Stimulated activated effector memory CD8-positive, alpha-beta T cell treated with anti-CD3 and anti-CD28 coated beads, Interleukin-12 subunit alpha, Interleukin-12 subunit beta, amount 100 ng/mL, for 72 hours (primary cell): ENCODE results near the gene RSPO4.
A peak's percentile ranks its signal among the peaks of the same experiment; 100 is the strongest.

Experiments used
- ATAC-seq: fragments of 150-1000 bp; cut with Tn5 transposase; 2 replicates; pipeline ENCODE4 v1.10.0; 2021
- DNase-seq, 2 donors: peaks; one replicate each; pipeline ENCODE4 v3.0.0; 2021 to 2022; ENCODE audit warnings: low spot score in 2 of 2
- H3K27ac Mint-ChIP-seq: one replicate; pipeline ENCODE4 v1.8.0; 2022; ENCODE audit warnings: mild to moderate bottlenecking, mixed read lengths
- H3K36me3 Mint-ChIP-seq: one replicate; pipeline ENCODE4 v1.8.0; 2022; ENCODE audit warnings: mild to moderate bottlenecking, mixed read lengths
- H3K4me1 Mint-ChIP-seq: one replicate; pipeline ENCODE4 v1.8.0; 2022; ENCODE audit warnings: mixed read lengths
- H3K4me3 Mint-ChIP-seq: one replicate; pipeline ENCODE4 v1.8.0; 2022; ENCODE audit warnings: mild to moderate bottlenecking, mixed read lengths
- H3K9me3 Mint-ChIP-seq: one replicate; pipeline ENCODE4 v1.8.0; 2022; ENCODE audit warnings: mixed read lengths

RSPO4 gene

GRCh38 chr20:1014471-1014870, 12.4 kb upstream of the RSPO4 start:
- H3K4me1 Mint-ChIP-seq, result no peaks in the 10 kb centered on the region
- H3K9me3 Mint-ChIP-seq, result no peaks in the 10 kb centered on the region
- no peaks in the 10 kb centered on the region for H3K36me3 Mint-ChIP-seq
- no peak for DNase-seq
- H3K27ac Mint-ChIP-seq, result no peak overlapping the region
- no peak overlapping the region for H3K4me3 Mint-ChIP-seq
- no peak for ATAC-seq

DNA sequence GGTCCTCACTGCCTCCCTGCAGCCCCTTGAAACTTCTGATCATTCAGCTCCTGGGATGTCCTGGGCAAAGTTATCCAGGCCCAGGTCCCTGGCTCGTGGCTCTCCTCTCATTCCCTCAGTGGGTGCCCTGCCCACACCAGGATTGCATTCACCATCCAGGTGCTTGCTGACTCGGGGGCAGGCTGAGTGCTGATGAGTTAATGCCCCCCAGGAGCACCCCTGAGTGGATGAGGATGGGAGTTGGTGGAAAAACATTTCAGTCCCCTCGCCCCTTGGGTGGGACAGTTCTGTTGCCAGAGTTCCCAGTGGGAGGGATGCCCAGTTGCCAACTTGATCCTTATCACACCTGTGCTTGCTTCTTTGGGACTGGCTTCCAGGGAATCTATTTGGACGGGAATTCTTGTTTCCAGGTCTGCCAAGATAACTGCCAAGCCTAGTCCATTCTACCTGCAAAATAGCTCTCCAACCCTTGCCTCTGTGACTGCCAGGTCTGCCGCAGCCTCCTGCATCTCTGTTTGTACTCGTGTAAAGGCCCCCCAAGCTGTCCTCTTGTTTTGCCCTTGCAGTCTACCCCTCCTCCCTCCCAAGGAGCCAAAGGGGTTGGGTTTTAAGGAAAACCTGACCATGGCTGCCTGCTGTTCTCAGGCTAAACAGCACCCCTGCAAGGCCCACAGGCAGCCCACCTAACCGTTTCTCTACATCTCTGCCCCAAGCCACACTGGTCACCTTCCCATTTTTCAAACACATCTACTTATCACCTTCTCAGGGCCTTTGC, 11.6 kb upstream of the RSPO4 start:
- DNase-seq, result no peak
- no peak overlapping the region for H3K27ac Mint-ChIP-seq
- no peaks in the 10 kb centered on the region for H3K36me3 Mint-ChIP-seq
- no peaks in the 10 kb centered on the region for H3K4me1 Mint-ChIP-seq
- no peak overlapping the region for H3K4me3 Mint-ChIP-seq
- no peaks in the 10 kb centered on the region for H3K9me3 Mint-ChIP-seq
- no peak for ATAC-seq

DNA sequence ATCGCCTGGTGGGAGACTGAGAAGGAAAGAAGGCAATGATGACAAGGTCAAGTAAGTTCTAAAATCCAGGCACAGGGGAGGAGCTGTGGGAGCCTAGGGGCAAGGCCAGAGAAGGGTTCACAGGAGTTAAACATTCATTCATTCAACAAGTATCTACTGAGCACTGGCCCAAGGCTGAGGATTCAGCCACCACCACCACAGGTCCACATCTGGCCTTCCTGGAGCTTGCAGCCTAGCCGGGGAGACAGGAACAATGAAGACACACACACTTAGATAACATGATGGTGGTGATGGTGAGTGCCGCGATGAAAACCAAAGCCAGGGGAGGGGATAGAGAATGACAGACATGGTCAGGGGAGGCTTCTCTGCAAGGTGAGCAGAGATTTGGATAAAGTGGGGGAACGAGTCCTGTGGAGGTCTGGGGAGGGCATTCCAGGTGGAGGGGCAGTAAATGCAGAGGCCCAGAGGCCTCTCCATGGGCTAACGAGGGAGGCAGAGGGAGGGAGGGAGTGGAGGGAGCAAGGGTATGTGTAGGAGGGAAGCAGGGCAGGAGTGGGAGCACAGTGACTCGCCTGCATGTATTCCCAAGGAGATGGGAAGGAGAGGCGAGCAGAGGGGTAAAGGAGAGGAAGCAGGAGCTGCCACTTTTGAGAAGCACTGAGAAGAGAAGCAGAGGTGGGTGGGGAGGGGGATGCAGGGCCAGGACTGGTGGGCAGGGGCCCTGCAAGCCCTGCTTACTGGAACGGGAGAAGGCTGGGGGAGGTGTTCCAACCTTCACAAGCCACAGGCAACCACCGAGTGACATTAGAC, 10.5 kb upstream of the RSPO4 start:
- Mint-ChIP-seq H3K4me1 (no peaks in the 10 kb centered on the region), H3K36me3 (no peaks in the 10 kb centered on the region), H3K4me3 (no peak overlapping the region), H3K27ac (no peak overlapping the region), H3K9me3 (no peaks in the 10 kb centered on the region)
- DNase-seq (no peak), ATAC-seq (no peak)

DNA sequence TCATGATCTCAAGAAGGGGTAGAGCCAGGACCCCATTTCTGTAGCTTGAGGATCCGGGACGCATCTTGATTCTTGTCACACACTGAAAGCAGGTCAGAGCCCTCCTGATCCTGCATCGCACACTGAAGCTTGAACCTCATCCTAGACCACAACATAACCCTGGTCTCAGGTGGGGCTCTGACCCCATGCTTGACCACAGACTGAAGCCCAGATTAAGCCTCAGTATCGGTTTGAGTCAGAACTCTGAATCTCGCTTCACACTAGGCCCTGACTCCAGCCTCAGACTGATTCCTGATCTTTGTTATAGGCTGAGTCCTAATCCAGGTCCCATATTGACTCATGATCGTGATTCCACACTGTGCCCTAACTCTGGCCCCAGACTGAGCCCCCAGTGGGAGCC, 8.5 kb upstream of the RSPO4 start:
- Mint-ChIP-seq H3K4me1 (no peaks in the 10 kb centered on the region), H3K9me3 (no peaks in the 10 kb centered on the region), H3K4me3 (no peak overlapping the region), H3K27ac (no peak overlapping the region), H3K36me3 (no peaks in the 10 kb centered on the region)
- no peak for DNase-seq
- ATAC-seq, result peak; percentile 40

DNA sequence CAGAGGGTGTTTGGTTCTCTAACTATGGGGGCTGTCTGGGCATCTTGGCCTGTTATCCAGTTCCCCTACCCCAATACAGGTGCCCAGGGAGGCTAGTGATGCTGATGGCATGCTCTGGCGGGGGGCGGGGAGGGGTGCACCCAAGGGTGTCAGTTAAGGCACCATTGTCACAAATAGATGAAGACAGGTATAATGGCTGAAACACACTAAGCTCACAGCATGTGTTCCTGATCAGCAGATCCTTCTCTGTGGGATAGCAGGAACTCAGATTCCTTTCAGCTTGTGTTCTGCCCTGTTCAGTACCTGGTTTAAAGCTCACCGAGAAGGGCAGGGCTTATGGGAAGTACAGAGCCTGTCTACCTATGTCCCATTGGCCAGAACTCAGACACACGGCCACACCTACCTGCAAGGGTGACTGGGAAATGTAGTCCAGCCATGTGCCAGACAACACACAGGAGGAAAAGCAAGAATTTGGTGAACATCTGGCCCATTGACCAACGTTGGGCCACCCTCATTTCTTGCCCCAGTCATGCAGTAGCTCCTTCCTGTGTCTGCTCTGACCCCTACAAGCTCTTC, 3.4 kb upstream of the RSPO4 start:
- Mint-ChIP-seq H3K9me3 (no peaks in the 10 kb centered on the region), H3K4me3 (no peak overlapping the region), H3K4me1 (peaks cover 8% of the 10 kb centered on the region), H3K36me3 (no peaks in the 10 kb centered on the region), H3K27ac (no peak overlapping the region)
- DNase-seq (no peak), ATAC-seq (peak; percentile 78)

DNA sequence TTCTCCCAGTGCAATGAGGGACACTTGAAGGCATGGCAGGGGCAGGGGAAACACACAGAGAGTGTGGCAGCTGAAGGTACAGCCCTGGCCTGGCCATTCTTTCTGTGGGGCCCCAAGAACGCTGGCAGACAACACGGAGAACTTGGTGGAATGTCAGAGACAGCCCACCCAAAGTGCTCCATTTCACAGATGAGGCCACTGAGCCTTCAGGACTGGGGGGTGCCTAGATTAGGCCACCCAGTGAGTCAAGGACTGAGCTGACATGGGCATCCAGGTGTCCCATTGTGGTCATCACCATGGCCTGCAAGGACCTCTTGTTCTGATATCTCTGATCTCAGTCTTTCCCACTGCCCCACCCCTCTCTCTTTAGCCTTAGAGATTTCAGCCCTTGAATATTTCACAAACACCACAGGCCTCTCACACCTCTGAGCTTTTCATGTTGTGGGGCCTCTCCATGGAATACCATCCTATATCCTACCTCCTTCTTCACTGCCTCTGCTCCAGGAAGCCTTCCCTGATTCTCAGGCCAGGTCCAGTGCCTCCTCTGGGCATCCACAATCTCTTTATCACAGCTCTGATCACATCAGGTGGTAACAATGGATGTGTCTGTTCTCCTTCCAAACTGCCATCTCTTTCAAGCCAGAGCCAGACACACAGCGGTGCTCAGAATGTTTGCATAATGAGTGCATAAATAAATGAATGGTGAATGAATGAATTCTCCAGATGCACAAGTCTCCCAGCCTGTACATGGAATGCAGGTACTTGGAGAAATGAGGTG, 2.0 kb upstream of the RSPO4 start:
- DNase-seq (no peak), ATAC-seq (no peak)
- no peaks in the 10 kb centered on the region for H3K9me3 Mint-ChIP-seq
- H3K4me1 Mint-ChIP-seq, result peaks cover 8% of the 10 kb centered on the region
- H3K36me3 Mint-ChIP-seq, result no peaks in the 10 kb centered on the region
- no peak overlapping the region for H3K4me3 Mint-ChIP-seq
- H3K27ac Mint-ChIP-seq, result no peak overlapping the region

- Mint-ChIP-seq H3K36me3 (no peaks in the 10 kb centered on the region), H3K9me3 (no peaks in the 10 kb centered on the region), H3K4me1 (peaks cover 8% of the 10 kb centered on the region), H3K4me3 (peak overlapping the region; percentile 30), H3K27ac (no peak overlapping the region)
- ATAC-seq (no peak), DNase-seq (no peak)
These were observed 811 bp upstream of the RSPO4 start for GRCh38 chr20:1002682-1003561.

- Mint-ChIP-seq H3K4me1 (peaks cover 8% of the 10 kb centered on the region), H3K4me3 (no peak overlapping the region), H3K27ac (no peak overlapping the region), H3K36me3 (no peaks in the 10 kb centered on the region), H3K9me3 (no peaks in the 10 kb centered on the region)
- ATAC-seq (no peak), DNase-seq (no peak)
These were observed 995 bp downstream of the RSPO4 start for GRCh38 chr20:1001116-1001515.

DNA sequence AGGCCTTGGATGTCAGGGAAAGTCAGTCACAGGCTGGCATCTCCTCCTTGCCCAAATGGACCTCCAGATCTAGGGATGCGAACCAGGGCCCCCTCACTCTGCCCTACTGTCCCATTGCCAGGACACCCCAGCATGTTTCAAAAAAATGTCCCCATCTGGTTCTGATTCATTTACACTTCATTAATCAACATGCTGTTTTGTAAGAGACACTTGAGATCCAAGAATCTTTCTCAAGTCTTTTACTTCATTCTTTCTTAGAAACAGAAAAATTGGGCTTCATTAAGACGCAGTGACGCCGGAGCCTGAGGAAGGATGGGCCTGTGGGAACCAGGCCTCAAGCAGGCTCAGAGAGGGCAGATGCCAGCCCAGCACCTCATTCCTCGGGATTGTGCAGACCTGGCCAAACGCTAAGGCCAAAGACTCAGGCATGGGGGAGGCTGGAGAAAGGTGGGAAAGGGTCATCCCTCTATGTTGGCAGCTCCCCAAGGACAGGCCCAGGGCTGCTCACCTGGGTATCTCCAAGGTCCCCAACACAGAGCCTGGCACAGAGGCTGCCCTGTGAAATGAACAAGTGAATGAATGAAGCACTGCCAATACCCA, 3.8 kb downstream of the RSPO4 start:
- H3K36me3 Mint-ChIP-seq, result no peaks in the 10 kb centered on the region
- no peak overlapping the region for H3K4me3 Mint-ChIP-seq

GRCh38 chr20:997486-997885, 4.6 kb downstream of the RSPO4 start:
- Mint-ChIP-seq H3K27ac (no peak overlapping the region), H3K9me3 (no peaks in the 10 kb centered on the region), H3K36me3 (no peaks in the 10 kb centered on the region), H3K4me3 (no peak overlapping the region), H3K4me1 (peaks cover 1% of the 10 kb centered on the region)
- no peak for ATAC-seq
- no peak for DNase-seq

More for the DNA sequence above, 3.8 kb downstream of the RSPO4 start:
- no peaks in the 10 kb centered on the region for H3K9me3 Mint-ChIP-seq
- no peak overlapping the region for H3K27ac Mint-ChIP-seq
- DNase-seq (no peak), ATAC-seq (no peak)
- peaks cover 8% of the 10 kb centered on the region for H3K4me1 Mint-ChIP-seq

DNA sequence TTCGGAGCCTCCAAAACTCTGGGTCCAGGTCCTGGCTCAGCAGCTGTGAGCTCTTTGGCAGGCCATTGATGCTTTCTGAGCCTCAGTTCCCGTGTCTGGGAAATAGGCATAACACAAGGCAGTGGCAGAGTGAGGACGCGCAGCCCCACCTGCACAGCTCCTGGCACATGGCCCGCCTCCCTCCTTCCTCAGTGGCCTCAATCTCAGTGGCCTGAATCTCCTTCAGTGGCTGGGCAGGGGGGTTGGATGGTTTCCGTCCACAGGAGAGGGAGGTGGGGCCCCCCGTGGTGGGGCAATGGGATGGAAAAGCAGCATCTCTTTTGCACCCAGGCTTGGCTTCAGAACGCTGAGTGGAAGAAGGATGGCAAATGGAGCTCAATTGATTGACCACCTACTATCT, 5.1 kb downstream of the RSPO4 start:
- ATAC-seq (no peak), DNase-seq (no peak)
- H3K4me1 Mint-ChIP-seq, result no peaks in the 10 kb centered on the region
- no peak overlapping the region for H3K27ac Mint-ChIP-seq
- H3K4me3 Mint-ChIP-seq, result no peak overlapping the region
- no peaks in the 10 kb centered on the region for H3K9me3 Mint-ChIP-seq
- no peaks in the 10 kb centered on the region for H3K36me3 Mint-ChIP-seq

GRCh38 chr20:995170-995569, 6.9 kb downstream of the RSPO4 start:
- Mint-ChIP-seq H3K27ac (no peak overlapping the region), H3K4me1 (no peaks in the 10 kb centered on the region), H3K4me3 (no peak overlapping the region), H3K9me3 (no peaks in the 10 kb centered on the region), H3K36me3 (no peaks in the 10 kb centered on the region)
- no peak for DNase-seq
- no peak for ATAC-seq

DNA sequence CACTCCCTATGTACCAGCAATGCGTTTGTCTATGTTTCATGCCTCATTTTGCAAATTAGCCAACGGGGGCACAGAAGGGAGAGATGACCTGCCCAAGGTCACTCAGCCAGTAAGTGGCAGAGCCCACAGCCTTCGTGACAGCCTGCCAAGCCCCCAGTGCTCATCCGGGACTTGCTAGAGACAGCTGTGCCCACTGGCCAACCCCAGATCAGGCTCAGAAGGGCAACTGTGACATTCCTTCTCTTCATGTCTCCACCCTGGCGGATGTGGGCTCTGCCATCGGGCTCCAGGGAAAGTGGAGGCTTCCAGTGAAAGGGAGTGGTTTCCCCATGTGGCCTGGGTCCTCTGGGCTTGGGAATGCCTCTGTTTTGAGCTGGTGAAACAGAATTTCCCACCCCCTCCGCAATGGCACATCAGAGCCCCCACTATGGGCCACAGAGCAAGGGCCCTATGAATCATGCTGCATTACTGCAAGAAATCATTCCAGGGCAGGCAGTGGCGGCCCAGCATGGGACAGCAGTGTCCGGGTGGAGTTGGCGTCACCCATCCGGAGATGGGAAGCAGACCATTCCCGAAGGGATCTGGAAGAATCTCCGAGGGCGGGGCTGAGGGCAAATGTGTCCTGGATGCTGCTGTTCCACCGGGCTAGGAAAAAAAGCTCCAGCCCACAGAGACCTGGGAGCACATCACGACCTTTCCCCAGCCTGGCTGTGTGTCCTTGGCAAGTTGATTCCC, 9.1 kb downstream of the RSPO4 start:
- DNase-seq (no peak), ATAC-seq (no peak)
- Mint-ChIP-seq H3K4me1 (no peaks in the 10 kb centered on the region), H3K27ac (no peak overlapping the region), H3K9me3 (no peaks in the 10 kb centered on the region), H3K36me3 (no peaks in the 10 kb centered on the region), H3K4me3 (no peak overlapping the region)

GRCh38 chr20:991850-992249, 10.3 kb downstream of the RSPO4 start:
- ATAC-seq (no peak), DNase-seq (no peak)
- Mint-ChIP-seq H3K4me1 (no peaks in the 10 kb centered on the region), H3K4me3 (no peak overlapping the region), H3K36me3 (no peaks in the 10 kb centered on the region), H3K9me3 (no peaks in the 10 kb centered on the region), H3K27ac (no peak overlapping the region)
